Measurements from ENCODE around the gene ACMSD. TPM values are rescaled to one million over a fixed set of nuclear protein-coding genes. Genes with fewer than 3 reads are reported as not detected.
A peak's percentile ranks its signal among the peaks of the same experiment; 100 is the strongest.

Gene ACMSD
- total and polyA plus RNA-seq, 2 experiments from 2014 or later, result 0.11 TPM; not detected in 1

DNA sequence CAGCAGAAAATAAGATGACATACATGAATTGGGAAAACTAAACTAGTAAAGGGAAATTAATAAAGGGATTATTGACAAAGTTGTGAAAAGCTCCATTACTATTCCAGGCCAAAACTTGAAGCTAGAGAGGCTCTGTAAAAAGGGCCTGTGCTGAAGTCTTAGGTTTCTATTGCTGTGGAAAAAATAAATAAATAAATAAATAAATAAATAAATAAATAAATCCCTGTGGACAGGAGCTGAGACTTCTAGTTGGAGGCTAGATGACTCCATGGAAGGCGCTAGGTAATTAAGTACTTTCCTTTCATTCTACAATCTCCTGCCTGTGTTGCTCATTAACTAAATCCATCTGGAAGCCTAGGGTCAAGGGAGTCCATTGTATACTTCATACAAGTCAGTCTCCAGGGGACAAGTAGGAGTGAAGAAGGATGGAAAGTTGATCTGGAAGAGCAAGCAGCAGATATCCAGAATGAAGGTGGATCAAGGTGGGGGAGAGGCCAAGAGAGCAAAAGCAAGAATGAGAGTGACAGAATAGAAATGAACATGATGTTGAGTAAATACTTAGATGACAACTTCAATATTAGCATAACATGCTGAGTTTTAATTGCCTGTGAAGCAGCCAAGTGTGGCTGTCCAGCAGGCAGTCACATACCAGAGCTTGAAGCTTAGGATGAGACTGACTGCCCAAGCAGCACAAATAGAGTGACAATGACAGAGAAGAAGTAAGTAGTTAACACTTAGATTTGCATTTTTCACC lies 54.0 kb downstream of the ACMSD start (continued):
- TF ChIP-seq, protein P1, sequence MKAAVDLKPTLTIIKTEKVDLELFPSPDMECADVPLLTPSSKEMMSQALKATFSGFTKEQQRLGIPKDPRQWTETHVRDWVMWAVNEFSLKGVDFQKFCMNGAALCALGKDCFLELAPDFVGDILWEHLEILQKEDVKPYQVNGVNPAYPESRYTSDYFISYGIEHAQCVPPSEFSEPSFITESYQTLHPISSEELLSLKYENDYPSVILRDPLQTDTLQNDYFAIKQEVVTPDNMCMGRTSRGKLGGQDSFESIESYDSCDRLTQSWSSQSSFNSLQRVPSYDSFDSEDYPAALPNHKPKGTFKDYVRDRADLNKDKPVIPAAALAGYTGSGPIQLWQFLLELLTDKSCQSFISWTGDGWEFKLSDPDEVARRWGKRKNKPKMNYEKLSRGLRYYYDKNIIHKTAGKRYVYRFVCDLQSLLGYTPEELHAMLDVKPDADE (IDR thresholded peaks at IDR 0.05), result no peak

DNA sequence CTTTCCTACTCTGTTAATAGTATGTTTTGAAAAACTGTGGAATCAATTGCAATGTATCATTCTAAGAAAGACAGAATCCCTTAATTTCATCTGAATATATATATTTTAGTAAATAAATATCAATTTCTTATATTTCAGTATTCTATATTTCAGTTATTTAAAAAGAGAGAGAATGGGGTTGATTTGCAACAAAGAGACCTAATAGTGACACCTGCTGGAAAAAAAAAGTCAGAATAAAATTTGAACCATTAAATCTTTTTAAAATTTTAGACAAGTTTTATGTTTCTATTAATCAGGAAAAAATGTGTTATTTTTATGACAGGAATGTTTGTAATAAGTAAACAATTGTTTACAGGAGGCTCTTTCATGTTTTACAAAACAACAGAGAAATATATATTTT lies 59.5 kb downstream of the ACMSD start:
- H3K36me3 Mint-ChIP-seq (ENCODE audit: low read depth), result no peaks in the 10 kb centered on the region
- Histone ChIP-seq H4K20me1 (replicated peaks; ENCODE audit: insufficient read depth) (no peaks in the 10 kb centered on the region), H3K27ac (ENCODE audit: low read depth) (no peak overlapping the region), H2AFZ (no peak overlapping the region), H3K4me2 (no peak overlapping the region), H3K36me3 (ENCODE audit: insufficient read depth) (no peaks in the 10 kb centered on the region), H3K9me2 (ENCODE audit: insufficient read depth) (no peaks in the 10 kb centered on the region), H3K79me2 (replicated peaks; ENCODE audit: insufficient read depth) (no peaks in the 10 kb centered on the region), H3K4me1 (ENCODE audit: insufficient read depth) (no peaks in the 10 kb centered on the region), H3K27me3 (ENCODE audit: insufficient read depth) (no peaks in the 10 kb centered on the region), H3K4me3 (no peak overlapping the region), H3F3A (replicated peaks; ENCODE audit: low read depth) (no peaks in the 10 kb centered on the region)
- peak; percentile 24 for DNase-seq (ENCODE audit: low spot score)
- no peaks in the 10 kb centered on the region for H3K4me1 Mint-ChIP-seq
- no peak for ATAC-seq
- H3K27ac Mint-ChIP-seq, result no peak overlapping the region
- TF ChIP-seq REST (IDR thresholded peaks at IDR 0.05; ENCODE audit: unreplicated experiment) (no peak), CTCF (conservative IDR thresholded peaks at IDR 0.05; ENCODE audit: low read depth in 2 of 2) (peak in 1 of 2 experiments; percentile 46; a peak in 3 of 4 replicates), JUNB (IDR thresholded peaks at IDR 0.05; ENCODE audit: unreplicated experiment) (no peak), CREB1 (CRISPR knock-in tag; IDR thresholded peaks at IDR 0.05; ENCODE audit: low read depth) (no peak), ZNF462 (CRISPR knock-in tag; IDR thresholded peaks at IDR 0.05) (no peak)
- no peaks in the 10 kb centered on the region for H3K27me3 Mint-ChIP-seq (ENCODE audit: insufficient read depth, low read depth, poor library complexity)
- no peak overlapping the region for H3K4me3 Mint-ChIP-seq
- no peaks in the 10 kb centered on the region for H3K9me3 Mint-ChIP-seq

Measured in GM23338 (cell line).